HG02938 (cell line): ENCODE measurements around the gene ASXL2.

Experiments used
- ATAC-seq: cut with Tn5 transposase; IDR thresholded peaks from one replicate; pipeline ENCODE4 v1.9.1; 2021; ENCODE audit warnings: mild to moderate bottlenecking, moderate library complexity; ENCODE audit not compliant: unreplicated experiment

The ASXL2 gene

GRCh38 chr2:25808006-25808383, 70.3 kb downstream of the ASXL2 start:
- no peak for ATAC-seq

- ATAC-seq, result no peak
These were observed 71.3 kb downstream of the ASXL2 start for GRCh38 chr2:25806941-25807340.

GRCh38 chr2:25805987-25806386, 72.3 kb downstream of the ASXL2 start:
- ATAC-seq, result no peak

GRCh38 chr2:25804338-25804737, 73.9 kb downstream of the ASXL2 start:
- no peak for ATAC-seq

- ATAC-seq, result no peak
These were observed 79.0 kb downstream of the ASXL2 start for GRCh38 chr2:25799301-25799700.

GRCh38 chr2:25797620-25798488, 80.4 kb downstream of the ASXL2 start:
- no peak for ATAC-seq

- no peak for ATAC-seq
These were observed 83.6 kb downstream of the ASXL2 start for GRCh38 chr2:25794544-25795276.

GRCh38 chr2:25790074-25790790, 88.1 kb downstream of the ASXL2 start:
- ATAC-seq, result no peak

GRCh38 chr2:25788457-25788856, 89.8 kb downstream of the ASXL2 start:
- ATAC-seq, result no peak

- no peak for ATAC-seq
These were observed 91.3 kb downstream of the ASXL2 start for GRCh38 chr2:25787020-25787419.

GRCh38 chr2:25784404-25784803, 93.9 kb downstream of the ASXL2 start:
- ATAC-seq, result no peak

- no peak for ATAC-seq
These were observed 101.2 kb downstream of the ASXL2 start for GRCh38 chr2:25777077-25777476.

GRCh38 chr2:25772078-25772477, 106.2 kb downstream of the ASXL2 start:
- no peak for ATAC-seq

- no peak for ATAC-seq
These were observed 114.7 kb downstream of the ASXL2 start for GRCh38 chr2:25763575-25763974.

- no peak for ATAC-seq
These were observed 118.0 kb downstream of the ASXL2 start for GRCh38 chr2:25760297-25760696.

- ATAC-seq, result no peak
These were observed 119.9 kb downstream of the ASXL2 start for GRCh38 chr2:25758348-25758747.

- ATAC-seq, result no peak
These were observed 120.4 kb downstream of the ASXL2 start for GRCh38 chr2:25757906-25758305.

- no peak for ATAC-seq
These were observed 121.8 kb downstream of the ASXL2 start for GRCh38 chr2:25756536-25756935.

GRCh38 chr2:25749676-25750075, 128.6 kb downstream of the ASXL2 start:
- ATAC-seq, result no peak

GRCh38 chr2:25744055-25744454, 134.2 kb downstream of the ASXL2 start:
- no peak for ATAC-seq

- no peak for ATAC-seq
These were observed 135.0 kb downstream of the ASXL2 start for GRCh38 chr2:25743132-25743830.
